ENCODE measurements around the gene ANKMY1.

Gene ANKMY1

GRCh38 chr2:240450532-240451107 lies 107.2 kb downstream of the ANKMY1 start:
- Histone ChIP-seq H3K79me2 (no peaks in the 10 kb centered on the region), H3K27ac (no peak overlapping the region), H3K4me3 (ENCODE audit: low read depth, low read length) (no peak overlapping the region), H3K27me3 (ENCODE audit: control insufficient read depth, insufficient read depth, low read length) (no peaks in the 10 kb centered on the region), H3K9me3 (ENCODE audit: control insufficient read depth, low read length) (no peaks in the 10 kb centered on the region), H2AFZ (no peak overlapping the region), H3K36me3 (ENCODE audit: control insufficient read depth, insufficient read depth, low read length) (no peaks in the 10 kb centered on the region), H3K9ac (no peak overlapping the region), H3K4me1 (peaks cover 5% of the 10 kb centered on the region), H3K4me2 (ENCODE audit: low read length) (no peak overlapping the region)
- no peak for TF ChIP-seq CTCF (IDR thresholded peaks at IDR 0.05)

GRCh38 chr2:240449764-240450531 lies 107.8 kb downstream of the ANKMY1 start:
- Histone ChIP-seq H3K36me3 (ENCODE audit: control insufficient read depth, insufficient read depth, low read length) (no peaks in the 10 kb centered on the region), H3K4me1 (peaks cover 5% of the 10 kb centered on the region), H3K9me3 (ENCODE audit: control insufficient read depth, low read length) (no peaks in the 10 kb centered on the region), H3K4me3 (ENCODE audit: low read depth, low read length) (no peak overlapping the region), H3K4me2 (ENCODE audit: low read length) (no peak overlapping the region), H3K27me3 (ENCODE audit: control insufficient read depth, insufficient read depth, low read length) (no peaks in the 10 kb centered on the region), H2AFZ (no peak overlapping the region), H3K27ac (no peak overlapping the region), H3K79me2 (no peaks in the 10 kb centered on the region), H3K9ac (no peak overlapping the region)
- no peak for TF ChIP-seq CTCF (IDR thresholded peaks at IDR 0.05)

GRCh38 chr2:240448387-240449274 lies 109.2 kb downstream of the ANKMY1 start:
- Histone ChIP-seq H2AFZ (no peak overlapping the region), H3K4me1 (peaks cover 5% of the 10 kb centered on the region), H3K9me3 (ENCODE audit: control insufficient read depth, low read length) (no peaks in the 10 kb centered on the region), H3K79me2 (no peaks in the 10 kb centered on the region), H3K27me3 (ENCODE audit: control insufficient read depth, insufficient read depth, low read length) (no peaks in the 10 kb centered on the region), H3K4me3 (ENCODE audit: low read depth, low read length) (no peak overlapping the region), H3K36me3 (ENCODE audit: control insufficient read depth, insufficient read depth, low read length) (no peaks in the 10 kb centered on the region), H3K4me2 (ENCODE audit: low read length) (no peak overlapping the region), H3K9ac (no peak overlapping the region), H3K27ac (no peak overlapping the region)
- no peak for TF ChIP-seq CTCF (IDR thresholded peaks at IDR 0.05)

GRCh38 chr2:240447934-240448333 lies 109.9 kb downstream of the ANKMY1 start:
- no peak for TF ChIP-seq CTCF (IDR thresholded peaks at IDR 0.05)
- H3K4me1 ChIP-seq, result peaks cover 5% of the 10 kb centered on the region
- H3K27ac ChIP-seq, result no peak overlapping the region
- no peak overlapping the region for H3K4me2 ChIP-seq (ENCODE audit: low read length)
- no peaks in the 10 kb centered on the region for H3K9me3 ChIP-seq (ENCODE audit: control insufficient read depth, low read length)
- no peaks in the 10 kb centered on the region for H3K27me3 ChIP-seq (ENCODE audit: control insufficient read depth, insufficient read depth, low read length)
- no peaks in the 10 kb centered on the region for H3K36me3 ChIP-seq (ENCODE audit: control insufficient read depth, insufficient read depth, low read length)
- H3K79me2 ChIP-seq, result peaks cover 2% of the 10 kb centered on the region
- no peak overlapping the region for H3K9ac ChIP-seq
- H3K4me3 ChIP-seq (ENCODE audit: low read depth, low read length), result no peak overlapping the region
- no peak overlapping the region for H2AFZ ChIP-seq

Measured in parathyroid adenoma (tissue), 2 donors.